HCT116 (cell line): ENCODE data around the gene MIA3. TPM values are rescaled to one million over a fixed set of nuclear protein-coding genes. Genes with fewer than 3 reads are reported as not detected.

ENCODE experiments used
- ATAC-seq: fragments of 200-7000 bp; cut with Tn5 transposase; 2 replicates; pipeline ENCODE4 v1.9.1; 2020; ENCODE audit warnings: mild to moderate bottlenecking, moderate library complexity
- BruUV-seq: library from RNA; stranded (reverse); fragments of 400-500 nt; replicated peaks from 2 replicates; lab custom pipeline; 2021; lab: Mats Ljungman, UMichigan
- CTCF ChIA-PET: fragments of 300-600 bp; sonication (Branson Sonifier 250); formaldehyde crosslinking; loops from one replicate; lab custom pipeline; 2021; ENCODE audit warnings: antibody characterized with exemption; lab: Charles Lee
- POLR2A ChIA-PET: fragments of 300-600, 350-600 bp; sonication (Branson Sonifier 250); formaldehyde crosslinking; loops from one replicate; lab custom pipeline; 2021; ENCODE audit warnings: antibody characterized with exemption; lab: Charles Lee
- RAD21 ChIA-PET, 2 experiments: fragments of 300-600 bp; sonication (Branson Sonifier 250); formaldehyde crosslinking; loops; one replicate each; lab custom pipeline; 2023; ENCODE audit warnings: low total read pairs in 2 of 2; ENCODE audit not compliant: uncharacterized antibody in 2 of 2, unreplicated experiment in 2 of 2, low non-redundant PET in 1 of 2; lab: Charles Lee
- DNase-seq: peaks from one replicate; pipeline ENCODE4 v3.0.0-alpha.2; 2010; ENCODE audit warnings: low read depth, low spot score
- H2AFZ ChIP-seq: fragments of 200-600 bp; shearing (Covaris generic), sonication (generic); 2 replicates; pipeline ENCODE4 v1.6.1; 2017; ENCODE audit warnings: low read depth, mixed run types, mixed read lengths, antibody characterized with exemption, low read length; ENCODE audit not compliant: poor library complexity, severe bottlenecking
- H3K27ac ChIP-seq: 2 replicates; pipeline ENCODE4 v1.5.1; 2012; ENCODE audit warnings: low read depth, low read length
- H3K27me3 ChIP-seq: fragments of 200-600 bp; sonication (generic); 2 replicates; pipeline ENCODE4 v1.6.1; 2016; ENCODE audit warnings: mixed run types, low read length, mixed read lengths; ENCODE audit not compliant: insufficient read depth
- H3K36me3 ChIP-seq, 2 experiments: fragments of 200-500 bp in 1 of 2; fragments of 200-600 bp in 1 of 2; sonication (Bioruptor generic) in 1 of 2; sonication (generic) in 1 of 2; 2 replicates each; pipeline versions ENCODE4 v1.5.1 to v1.6.1; 2014 to 2016; ENCODE audit warnings: low read length in 2 of 2, inconsistent platforms in 1 of 2, mixed read lengths in 1 of 2, mixed run types in 1 of 2; ENCODE audit not compliant: insufficient read depth in 2 of 2, control insufficient read depth in 1 of 2
- H3K4me1 ChIP-seq, 2 experiments: fragments of 200-600 bp in 1 of 2; sonication (generic) in 1 of 2; 2 replicates each; pipeline versions ENCODE4 v1.5.1 to v1.6.1; 2012 to 2017; ENCODE audit warnings: low read length in 2 of 2, inconsistent platforms in 1 of 2, mild to moderate bottlenecking in 1 of 2, mixed read lengths in 1 of 2, mixed run types in 1 of 2, moderate library complexity in 1 of 2; ENCODE audit not compliant: insufficient read depth in 2 of 2, control insufficient read depth in 1 of 2
- H3K4me2 ChIP-seq: fragments of 200-600 bp; sonication (generic); 2 replicates; pipeline ENCODE4 v1.6.1; 2017; ENCODE audit warnings: mixed run types, low read length, mixed read lengths
- H3K4me3 ChIP-seq, 2 experiments: fragments of 200-600 bp in 1 of 2; sonication (generic) in 1 of 2; replicated peaks in 1 of 2; 2 replicates each; pipeline ENCODE4 v1.5.1; 2011 to 2016; ENCODE audit warnings: low read length in 2 of 2, control low read depth in 1 of 2, low read depth in 1 of 2, mild to moderate bottlenecking in 1 of 2, mixed read lengths in 1 of 2, mixed run types in 1 of 2
- H3K79me2 ChIP-seq: fragments of 200-600 bp; sonication (generic); 2 replicates; pipeline ENCODE4 v1.6.1; 2017; ENCODE audit warnings: mild to moderate bottlenecking, mixed run types, low read length, moderate library complexity, mixed read lengths; ENCODE audit not compliant: insufficient read depth
- H3K9ac ChIP-seq: fragments of 200-600 bp; sonication (generic); 2 replicates; pipeline ENCODE4 v1.6.1; 2016; ENCODE audit warnings: low read length, mixed read lengths
- H3K9me2 ChIP-seq: fragments of 200-600 bp; sonication (generic), shearing (Covaris generic); 2 replicates; pipeline ENCODE4 v1.6.1; 2017; ENCODE audit warnings: mixed run types, mild to moderate bottlenecking, moderate library complexity; ENCODE audit not compliant: insufficient read depth
- H3K9me3 ChIP-seq, 2 experiments: fragments of 200-500 bp in 1 of 2; fragments of 200-600 bp in 1 of 2; sonication (Bioruptor generic) in 1 of 2; sonication (generic) in 1 of 2; 2 replicates each; pipeline ENCODE4 v1.6.1; 2014 to 2017; ENCODE audit warnings: low read length in 2 of 2, mixed read lengths in 2 of 2, inconsistent platforms in 1 of 2, low read depth in 1 of 2, mild to moderate bottlenecking in 1 of 2, mixed run types in 1 of 2, moderate library complexity in 1 of 2; ENCODE audit not compliant: control insufficient read depth in 1 of 2, insufficient read depth in 1 of 2
- H4K20me1 ChIP-seq: fragments of 200-600 bp; sonication (generic), shearing (Covaris generic); 2 replicates; pipeline ENCODE4 v1.6.1; 2017; ENCODE audit warnings: mixed run types, mild to moderate bottlenecking, moderate library complexity; ENCODE audit not compliant: insufficient read depth
- CBX3 ChIP-seq: IDR thresholded peaks from 2 replicates; pipeline ENCODE4 v1.6.1; 2012; ENCODE audit warnings: low read depth
- POLR2A ChIP-seq: IDR thresholded peaks from 2 replicates; pipeline ENCODE4 v1.7.0; 2011; ENCODE audit warnings: borderline replicate concordance; ENCODE audit not compliant: insufficient read depth, insufficient read length; ENCODE audit errors: extremely low read depth
- POLR2AphosphoS5 ChIP-seq: IDR thresholded peaks from 2 replicates; pipeline ENCODE4 v1.6.1; 2011; ENCODE audit warnings: mild to moderate bottlenecking, low read depth, low read length, moderate library complexity
- intact Hi-C: fragments of 100-400 bp; cut with micrococcal nuclease; formaldehyde crosslinking; loops from 2 replicates; pipeline ENCODE4 v1.10.0; 2022
- total RNA-seq: library from RNA; stranded (reverse); gene quantifications from one replicate; pipeline ENCODE4 v1.2.1, GENCODE V29; 2021; ENCODE audit not compliant: unreplicated experiment
- TF ChIP-seq, protein P1 (sequence below): IDR thresholded peaks from 2 replicates; pipeline ENCODE4 v1.6.1; 2012; ENCODE audit warnings: low read depth
- TF ChIP-seq, protein P2 (sequence below), 3 experiments: fragments of 200-600 bp in 1 of 3; sonication (generic) in 1 of 3; IDR thresholded peaks in 2 of 3; conservative IDR thresholded peaks in 1 of 3; 2 replicates each; pipeline ENCODE4 v1.5.1; 2012 to 2017; ENCODE audit warnings: low read depth in 2 of 3, low read length in 2 of 3, antibody characterized with exemption in 1 of 3, borderline replicate concordance in 1 of 3, control low read depth in 1 of 3, mild to moderate bottlenecking in 1 of 3, mixed read lengths in 1 of 3, mixed run types in 1 of 3, moderate library complexity in 1 of 3; ENCODE audit not compliant: insufficient read depth in 1 of 3

The MIA3 gene
- total RNA-seq, 1 experiment from 2014 or later, result 62.7 TPM

DNA sequence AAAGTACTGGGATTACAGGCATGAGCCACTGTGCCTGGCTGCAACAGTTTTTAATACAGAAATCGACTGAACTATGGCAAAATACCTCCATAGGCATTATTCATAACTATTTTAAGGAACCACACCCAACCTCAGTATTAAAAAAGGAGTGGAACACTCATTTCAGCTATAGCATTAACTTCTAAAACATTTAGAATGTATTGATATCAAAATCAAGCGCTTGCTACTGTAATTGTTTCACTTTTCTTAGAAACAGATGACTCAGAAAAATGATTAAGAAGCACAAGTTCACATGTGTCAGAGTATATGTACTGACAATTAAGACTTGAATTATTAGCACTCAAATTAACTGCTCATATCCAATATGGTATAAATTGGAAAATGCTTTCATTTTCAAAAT, 79.3 kb downstream of the MIA3 start:
- H4K20me1 ChIP-seq, result no peaks in the 10 kb centered on the region
- H3K9me2 ChIP-seq, result no peaks in the 10 kb centered on the region
- H3K27me3 ChIP-seq, result no peaks in the 10 kb centered on the region
- TF ChIP-seq POLR2AphosphoS5, result no peak
- no peak for TF ChIP-seq POLR2A
- TF ChIP-seq, protein P1, sequence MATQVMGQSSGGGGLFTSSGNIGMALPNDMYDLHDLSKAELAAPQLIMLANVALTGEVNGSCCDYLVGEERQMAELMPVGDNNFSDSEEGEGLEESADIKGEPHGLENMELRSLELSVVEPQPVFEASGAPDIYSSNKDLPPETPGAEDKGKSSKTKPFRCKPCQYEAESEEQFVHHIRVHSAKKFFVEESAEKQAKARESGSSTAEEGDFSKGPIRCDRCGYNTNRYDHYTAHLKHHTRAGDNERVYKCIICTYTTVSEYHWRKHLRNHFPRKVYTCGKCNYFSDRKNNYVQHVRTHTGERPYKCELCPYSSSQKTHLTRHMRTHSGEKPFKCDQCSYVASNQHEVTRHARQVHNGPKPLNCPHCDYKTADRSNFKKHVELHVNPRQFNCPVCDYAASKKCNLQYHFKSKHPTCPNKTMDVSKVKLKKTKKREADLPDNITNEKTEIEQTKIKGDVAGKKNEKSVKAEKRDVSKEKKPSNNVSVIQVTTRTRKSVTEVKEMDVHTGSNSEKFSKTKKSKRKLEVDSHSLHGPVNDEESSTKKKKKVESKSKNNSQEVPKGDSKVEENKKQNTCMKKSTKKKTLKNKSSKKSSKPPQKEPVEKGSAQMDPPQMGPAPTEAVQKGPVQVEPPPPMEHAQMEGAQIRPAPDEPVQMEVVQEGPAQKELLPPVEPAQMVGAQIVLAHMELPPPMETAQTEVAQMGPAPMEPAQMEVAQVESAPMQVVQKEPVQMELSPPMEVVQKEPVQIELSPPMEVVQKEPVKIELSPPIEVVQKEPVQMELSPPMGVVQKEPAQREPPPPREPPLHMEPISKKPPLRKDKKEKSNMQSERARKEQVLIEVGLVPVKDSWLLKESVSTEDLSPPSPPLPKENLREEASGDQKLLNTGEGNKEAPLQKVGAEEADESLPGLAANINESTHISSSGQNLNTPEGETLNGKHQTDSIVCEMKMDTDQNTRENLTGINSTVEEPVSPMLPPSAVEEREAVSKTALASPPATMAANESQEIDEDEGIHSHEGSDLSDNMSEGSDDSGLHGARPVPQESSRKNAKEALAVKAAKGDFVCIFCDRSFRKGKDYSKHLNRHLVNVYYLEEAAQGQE, result no peak
- TF ChIP-seq CBX3, result no peak
- TF ChIP-seq, protein P2, sequence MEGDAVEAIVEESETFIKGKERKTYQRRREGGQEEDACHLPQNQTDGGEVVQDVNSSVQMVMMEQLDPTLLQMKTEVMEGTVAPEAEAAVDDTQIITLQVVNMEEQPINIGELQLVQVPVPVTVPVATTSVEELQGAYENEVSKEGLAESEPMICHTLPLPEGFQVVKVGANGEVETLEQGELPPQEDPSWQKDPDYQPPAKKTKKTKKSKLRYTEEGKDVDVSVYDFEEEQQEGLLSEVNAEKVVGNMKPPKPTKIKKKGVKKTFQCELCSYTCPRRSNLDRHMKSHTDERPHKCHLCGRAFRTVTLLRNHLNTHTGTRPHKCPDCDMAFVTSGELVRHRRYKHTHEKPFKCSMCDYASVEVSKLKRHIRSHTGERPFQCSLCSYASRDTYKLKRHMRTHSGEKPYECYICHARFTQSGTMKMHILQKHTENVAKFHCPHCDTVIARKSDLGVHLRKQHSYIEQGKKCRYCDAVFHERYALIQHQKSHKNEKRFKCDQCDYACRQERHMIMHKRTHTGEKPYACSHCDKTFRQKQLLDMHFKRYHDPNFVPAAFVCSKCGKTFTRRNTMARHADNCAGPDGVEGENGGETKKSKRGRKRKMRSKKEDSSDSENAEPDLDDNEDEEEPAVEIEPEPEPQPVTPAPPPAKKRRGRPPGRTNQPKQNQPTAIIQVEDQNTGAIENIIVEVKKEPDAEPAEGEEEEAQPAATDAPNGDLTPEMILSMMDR (IDR thresholded peaks at IDR 0.05 in 2 of 3, conservative IDR thresholded peaks at IDR 0.05 in 1 of 3; ENCODE audit: borderline replicate concordance in 1 of 3, insufficient read depth in 1 of 3, low read depth in 2 of 3, low read length in 2 of 3), result no peak
- TF ChIP-seq, all 23 proteins: peak for 0
- intact Hi-C loops, result loop anchor here (5.0 kb wide), 1 partner anchor 45 kb away; no protein-coding TSS in a partner anchor
- no peaks in the 10 kb centered on the region for H3K4me1 ChIP-seq
- peaks cover 14% of the 10 kb centered on the region for H3K79me2 ChIP-seq
- H3K27ac ChIP-seq, result no peak overlapping the region
- H3K9me3 ChIP-seq, result no peaks in the 10 kb centered on the region
- RAD21 ChIA-PET, result no interaction called here
- CTCF ChIA-PET, result no interaction called here
- H3K9ac ChIP-seq, result no peak overlapping the region
- H3K4me3 ChIP-seq, result no peak overlapping the region
- no peak for DNase-seq
- no peak overlapping the region for H2AFZ ChIP-seq
- ATAC-seq, result no peak
- no peak overlapping the region for H3K4me2 ChIP-seq
- POLR2A ChIA-PET, result no interaction called here
- H3K36me3 ChIP-seq, result peaks cover 5 to 6% of the 10 kb centered on the region in 2 experiments; a peak in 3 of 4 replicates
- no TSS peak for BruUV-seq
